ENCODE data around the gene UGT1A5.

The UGT1A5 gene

GRCh38 chr2:233807966-233808935 lies 95.5 kb downstream of the UGT1A5 start:
- no peak for DNase-seq (ENCODE audit: low read depth)

GRCh38 chr2:233810385-233810784 lies 97.7 kb downstream of the UGT1A5 start:
- no peak for DNase-seq (ENCODE audit: low read depth)

- DNase-seq (ENCODE audit: low read depth), result no peak
These were observed 98.4 kb downstream of the UGT1A5 start for GRCh38 chr2:233811087-233811486.

- DNase-seq (ENCODE audit: low read depth), result no peak
These were observed 99.0 kb downstream of the UGT1A5 start for GRCh38 chr2:233811732-233812131.

- DNase-seq (ENCODE audit: low read depth), result no peak
These were observed 100.7 kb downstream of the UGT1A5 start for GRCh38 chr2:233813236-233814055.

- no peak for DNase-seq (ENCODE audit: low read depth)
These were observed 101.5 kb downstream of the UGT1A5 start for GRCh38 chr2:233814056-233814835.

- DNase-seq (ENCODE audit: low read depth), result no peak
These were observed 103.2 kb downstream of the UGT1A5 start for GRCh38 chr2:233815861-233816260.

GRCh38 chr2:233816334-233816733 lies 103.6 kb downstream of the UGT1A5 start:
- no peak for DNase-seq (ENCODE audit: low read depth)

- no peak for DNase-seq (ENCODE audit: low read depth)
These were observed 104.1 kb downstream of the UGT1A5 start for GRCh38 chr2:233816771-233817170.

GRCh38 chr2:233817361-233817911 lies 104.7 kb downstream of the UGT1A5 start:
- no peak for DNase-seq (ENCODE audit: low read depth)

- no peak for DNase-seq (ENCODE audit: low read depth)
These were observed 105.4 kb downstream of the UGT1A5 start for GRCh38 chr2:233817995-233818638.

GRCh38 chr2:233818639-233819621 lies 106.2 kb downstream of the UGT1A5 start:
- no peak for DNase-seq (ENCODE audit: low read depth)

- DNase-seq (ENCODE audit: low read depth), result no peak
These were observed 107.4 kb downstream of the UGT1A5 start for GRCh38 chr2:233819884-233820773.

GRCh38 chr2:233820774-233821105 lies 108.0 kb downstream of the UGT1A5 start:
- DNase-seq (ENCODE audit: low read depth), result no peak

- no peak for DNase-seq (ENCODE audit: low read depth)
These were observed 108.5 kb downstream of the UGT1A5 start for GRCh38 chr2:233821196-233821595.

- no peak for DNase-seq (ENCODE audit: low read depth)
These were observed 109.0 kb downstream of the UGT1A5 start for GRCh38 chr2:233821709-233822100.

- no peak for DNase-seq (ENCODE audit: low read depth)
These were observed 109.5 kb downstream of the UGT1A5 start for GRCh38 chr2:233822101-233822771.
